Measurements from ENCODE around the gene AADACL4.
A peak's percentile ranks its signal among the peaks of the same experiment; 100 is the strongest.

Gene AADACL4

DNA sequence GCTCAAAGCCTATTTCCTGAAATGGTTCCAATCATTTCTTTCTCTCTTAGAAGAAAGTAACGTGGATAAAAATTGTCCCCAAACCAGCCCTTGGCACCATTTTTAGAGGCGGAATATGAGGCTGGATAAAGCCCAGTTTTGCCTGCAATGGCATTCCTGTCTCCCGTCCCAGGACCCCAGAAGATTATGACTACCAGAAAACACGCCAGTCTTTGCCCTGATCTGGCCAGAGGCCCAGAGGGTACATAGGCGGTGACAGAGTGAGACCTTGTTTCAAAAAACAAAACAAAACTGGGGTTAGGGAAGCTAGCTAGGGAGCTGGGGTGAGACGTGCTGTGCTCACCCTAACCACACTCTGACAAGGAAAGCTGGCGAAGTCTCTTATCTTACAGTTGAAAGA lies at the start of gene AADACL4:
AADACL4 (plus strand) TSS at position 301 of the 400 bp plus-strand sequence. CDS start 462 bp downstream, outside the sequence.
- DNase-seq (ENCODE audit: low spot score): no peak

DNA sequence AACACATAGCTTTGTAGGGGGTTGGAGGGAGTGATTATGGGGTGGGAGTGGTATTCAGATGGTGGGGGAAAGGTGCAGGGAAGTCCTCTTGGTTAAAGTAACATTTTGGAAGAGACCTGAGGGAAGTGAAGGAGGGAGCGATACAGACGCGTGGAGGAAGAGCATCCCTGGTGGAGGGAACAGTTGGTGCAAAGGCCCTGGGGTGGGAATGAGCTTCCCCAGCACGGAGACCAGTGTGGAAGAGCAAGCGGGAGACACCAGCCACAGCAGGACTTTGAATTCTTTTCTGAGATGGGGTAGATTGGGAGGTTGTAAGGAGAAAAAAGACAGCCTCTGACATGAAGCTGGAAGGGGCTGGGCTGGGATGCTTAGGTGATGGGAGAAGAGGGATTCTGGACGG lies 49.4 kb upstream of the AADACL4 start:
- DNase-seq (ENCODE audit: low spot score): no peak

DNA sequence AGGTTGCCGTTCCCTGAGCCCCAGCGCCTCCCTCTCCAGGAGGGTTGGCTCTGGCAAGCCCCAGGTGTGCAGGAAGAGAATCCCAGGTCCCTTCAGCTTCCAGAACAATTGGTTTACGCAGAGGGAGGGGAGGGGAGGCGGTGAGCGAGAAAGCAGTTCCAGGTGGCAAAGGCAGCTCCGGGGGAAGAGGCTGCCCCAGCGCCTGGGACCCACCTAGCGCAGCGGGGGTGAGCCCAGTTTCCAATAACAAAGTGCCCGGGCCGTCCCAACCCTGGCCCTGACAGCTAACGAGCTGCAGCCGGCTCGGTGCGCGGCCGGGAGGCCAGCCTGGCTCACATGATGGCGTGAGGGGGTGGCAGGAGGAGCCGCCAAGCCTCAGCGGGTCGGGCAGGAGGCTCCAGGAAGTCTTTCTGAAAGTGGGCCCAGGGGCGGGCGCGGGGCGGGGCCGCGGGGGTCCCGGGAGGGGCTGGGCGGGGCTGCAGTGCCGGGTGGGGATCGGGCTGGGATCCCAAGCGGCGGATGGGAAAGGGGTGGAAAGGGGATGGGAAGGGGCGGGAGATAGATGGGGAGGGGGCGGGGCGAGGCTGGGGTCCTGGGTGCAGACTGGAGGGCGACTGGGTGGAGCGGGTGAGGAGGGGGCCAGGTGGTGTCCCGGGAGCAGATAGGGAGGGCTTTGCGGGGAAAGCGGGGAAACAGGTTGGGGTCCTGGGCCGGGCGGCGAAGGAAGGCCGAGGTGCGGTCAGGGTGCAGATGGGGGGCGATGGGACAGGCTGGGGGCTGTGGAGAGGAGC lies 48.7 kb upstream of the AADACL4 start:
- DNase-seq (ENCODE audit: low spot score): peak; percentile 87

- no peak for DNase-seq (ENCODE audit: low spot score)
Measured at GRCh38 chr1:12595757-12596006, 48.2 kb upstream of the AADACL4 start.

- peak; percentile 86 for DNase-seq (ENCODE audit: low spot score)
Measured at GRCh38 chr1:12596007-12596821, 47.7 kb upstream of the AADACL4 start.

DNA sequence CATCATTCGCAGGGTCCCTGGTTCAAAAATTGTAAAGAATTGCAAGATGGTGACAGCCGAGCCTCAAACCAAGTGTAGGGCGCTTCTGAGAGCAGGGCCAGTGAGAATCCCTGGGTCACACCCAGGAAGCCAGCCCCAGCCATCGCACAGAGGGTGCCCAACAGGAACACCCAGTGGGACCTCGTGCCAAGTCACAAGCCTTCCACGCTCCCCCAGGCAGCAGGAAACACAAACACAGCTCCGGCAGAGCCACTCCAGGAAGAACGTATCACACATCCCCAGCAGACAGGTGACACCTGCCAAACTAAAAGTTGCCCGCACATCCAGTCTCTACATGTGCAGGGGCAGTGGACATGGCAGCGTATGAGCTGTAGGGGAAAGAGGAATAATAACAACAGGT lies 46.1 kb upstream of the AADACL4 start:
- DNase-seq (ENCODE audit: low spot score): no peak

DNA sequence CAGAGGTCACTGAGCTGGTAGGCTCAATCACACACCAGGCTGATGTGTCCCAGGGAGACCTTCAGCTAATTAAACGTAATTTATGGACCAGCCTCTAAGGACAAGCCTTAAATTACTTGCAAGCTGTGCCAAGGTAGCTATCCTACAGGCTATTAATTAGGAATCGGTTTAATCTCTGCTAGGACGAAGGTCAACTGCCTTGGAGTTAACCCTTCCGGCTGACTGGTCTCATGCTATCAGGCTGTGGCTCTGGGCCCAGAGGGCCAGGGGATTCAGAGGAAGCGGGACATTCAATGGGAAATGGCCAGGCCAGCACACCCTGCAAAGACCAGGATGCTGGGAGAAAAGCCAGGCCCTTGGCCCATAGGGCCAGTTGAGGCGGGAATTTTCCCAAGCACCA lies 44.9 kb upstream of the AADACL4 start:
- DNase-seq (ENCODE audit: low spot score): no peak

DNA sequence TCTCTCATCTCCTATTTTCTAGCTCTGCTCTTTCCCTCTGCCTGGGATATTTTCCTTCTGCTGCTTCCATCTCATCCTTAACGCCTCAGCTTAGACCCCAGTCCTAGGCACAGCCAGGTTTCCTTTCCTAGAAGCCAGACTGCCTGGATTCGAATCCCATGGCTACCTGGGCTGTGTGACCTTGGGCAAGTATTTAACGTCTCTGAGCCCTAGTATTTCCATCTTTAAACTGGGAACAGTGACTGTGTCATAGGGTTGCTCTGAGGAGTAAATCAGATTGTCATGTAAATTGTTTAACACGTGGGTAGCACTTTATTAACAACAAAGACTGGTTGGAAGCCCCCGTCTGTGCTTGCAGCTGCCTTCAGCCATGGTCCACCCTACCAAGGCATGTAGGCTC lies 44.2 kb upstream of the AADACL4 start:
- no peak for DNase-seq (ENCODE audit: low spot score)

DNA sequence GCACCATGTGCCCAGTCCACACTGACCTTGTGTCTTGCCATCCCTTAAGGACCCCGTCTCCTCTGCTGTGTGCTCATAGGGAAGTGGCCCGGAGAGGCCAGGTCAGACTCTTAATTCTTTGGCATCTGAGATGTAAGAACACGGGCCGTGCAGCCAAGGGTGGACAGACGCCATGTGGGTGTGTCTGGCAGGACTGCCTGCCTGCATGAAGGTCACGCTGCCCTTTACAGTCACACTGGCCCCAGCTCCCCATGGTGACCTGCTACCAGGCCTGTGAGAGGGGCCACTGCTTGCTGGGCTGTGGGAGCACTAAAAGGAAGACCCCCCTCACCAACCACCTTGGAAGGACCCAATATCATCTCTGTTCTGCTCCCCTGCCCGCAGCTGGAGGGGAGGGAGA lies 43.5 kb upstream of the AADACL4 start:
- DNase-seq (ENCODE audit: low spot score): no peak

GRCh38 chr1:12600880-12601633 lies 42.8 kb upstream of the AADACL4 start:
- no peak for DNase-seq (ENCODE audit: low spot score)

DNA sequence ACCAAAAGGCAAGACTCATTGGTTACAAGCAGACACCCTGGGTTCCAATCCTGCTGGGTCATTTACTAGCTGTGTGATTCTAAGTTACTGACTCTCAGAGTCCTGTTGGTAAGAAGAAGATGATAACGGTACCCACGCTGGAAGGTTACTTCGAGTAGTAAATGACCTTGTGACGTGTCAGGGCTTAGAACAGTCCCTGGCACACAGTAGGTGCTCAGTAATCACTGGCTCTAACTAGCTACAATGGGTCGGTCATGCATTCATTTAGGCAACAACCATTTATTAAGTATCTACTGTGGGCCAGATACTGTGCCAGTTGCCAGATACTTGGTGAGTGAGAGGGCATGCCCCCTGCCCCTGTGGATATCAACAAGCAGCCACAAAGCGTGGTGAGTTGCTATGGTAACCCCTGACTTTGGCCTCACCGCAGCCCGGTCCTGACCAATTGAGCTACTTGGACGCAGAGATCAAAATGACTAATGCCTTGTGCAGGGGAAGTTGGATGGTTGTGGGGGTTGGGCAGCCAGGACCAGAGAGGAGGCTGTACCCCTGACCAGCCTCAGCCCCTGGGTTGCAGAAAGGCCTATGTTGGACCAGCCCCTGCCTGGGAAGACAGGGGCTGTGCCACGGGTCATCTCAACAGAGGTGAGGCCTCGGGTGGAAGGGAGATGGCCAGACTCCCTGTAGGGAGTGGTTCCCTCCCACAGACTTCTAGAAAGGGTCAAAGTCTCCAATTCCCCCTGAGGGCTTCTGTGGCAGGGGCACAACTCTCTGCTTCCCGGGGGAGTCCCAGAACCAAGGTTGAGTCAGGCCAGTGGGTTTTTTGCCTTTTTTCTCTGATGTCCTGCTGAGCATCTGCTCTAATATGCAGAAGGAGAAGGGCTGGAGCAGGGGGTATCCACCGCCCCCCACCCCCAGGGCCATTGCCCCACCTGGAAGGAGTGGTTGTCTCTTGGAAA lies 41.9 kb upstream of the AADACL4 start:
- no peak for DNase-seq (ENCODE audit: low spot score)

DNA sequence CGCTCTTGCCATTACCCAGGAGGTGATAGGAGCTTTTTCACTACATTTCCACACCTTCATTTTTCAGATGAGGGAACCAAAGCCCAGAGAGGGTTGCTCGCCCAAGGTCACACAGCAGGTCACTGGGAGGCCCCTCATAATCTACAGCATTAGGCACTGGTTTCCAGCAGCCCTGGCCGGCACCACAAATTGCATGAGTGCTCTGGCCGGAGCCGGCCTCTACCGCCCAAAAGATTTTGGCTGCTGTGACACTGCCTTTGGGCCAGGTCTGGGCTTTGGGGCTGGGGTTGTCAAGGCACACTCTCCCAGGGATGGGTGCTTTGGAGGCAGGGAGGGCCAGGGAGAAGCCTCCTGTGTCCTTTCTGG lies 41.2 kb upstream of the AADACL4 start:
- DNase-seq (ENCODE audit: low spot score): no peak

DNA sequence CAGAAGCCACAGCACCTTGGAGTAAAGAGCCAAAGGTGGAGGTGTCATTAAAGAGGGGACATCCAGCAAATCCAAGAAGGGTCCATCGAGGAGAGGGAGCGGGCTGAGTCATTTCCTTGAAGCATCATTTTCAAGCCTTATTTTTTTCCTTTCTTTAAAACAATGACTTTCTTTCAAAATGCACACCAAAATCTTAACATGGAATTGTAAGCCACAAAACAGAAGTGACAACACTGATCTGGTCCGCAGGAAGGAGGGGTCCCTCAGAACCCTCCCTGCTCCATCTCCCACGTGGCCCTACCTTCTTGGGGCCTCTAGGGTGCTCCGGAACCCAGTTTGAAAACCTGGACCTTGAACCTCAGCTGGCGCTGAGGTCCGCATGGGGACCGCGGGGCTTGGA lies 40.7 kb upstream of the AADACL4 start:
- DNase-seq (ENCODE audit: low spot score): no peak

- DNase-seq (ENCODE audit: low spot score): no peak
Measured at GRCh38 chr1:12604114-12604874, 39.6 kb upstream of the AADACL4 start.

DNA sequence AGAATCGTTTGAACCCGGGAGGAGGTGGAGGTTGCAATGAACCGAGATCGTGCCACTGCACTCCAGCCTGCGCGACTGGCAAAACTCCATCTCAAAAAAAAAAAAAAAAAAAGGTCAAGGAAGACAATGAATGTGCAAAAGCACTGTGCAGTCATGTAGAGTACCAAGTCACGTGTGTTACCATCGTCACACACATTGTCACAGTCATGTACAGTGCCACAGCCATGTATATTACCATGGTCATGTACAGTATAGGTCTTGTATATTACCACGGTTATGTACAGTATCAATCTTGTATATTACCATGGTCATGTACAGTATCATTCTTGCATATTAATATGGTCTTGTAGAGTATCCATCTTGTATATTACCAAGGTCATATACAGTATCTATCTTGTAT lies 38.9 kb upstream of the AADACL4 start:
- DNase-seq (ENCODE audit: low spot score): no peak

DNA sequence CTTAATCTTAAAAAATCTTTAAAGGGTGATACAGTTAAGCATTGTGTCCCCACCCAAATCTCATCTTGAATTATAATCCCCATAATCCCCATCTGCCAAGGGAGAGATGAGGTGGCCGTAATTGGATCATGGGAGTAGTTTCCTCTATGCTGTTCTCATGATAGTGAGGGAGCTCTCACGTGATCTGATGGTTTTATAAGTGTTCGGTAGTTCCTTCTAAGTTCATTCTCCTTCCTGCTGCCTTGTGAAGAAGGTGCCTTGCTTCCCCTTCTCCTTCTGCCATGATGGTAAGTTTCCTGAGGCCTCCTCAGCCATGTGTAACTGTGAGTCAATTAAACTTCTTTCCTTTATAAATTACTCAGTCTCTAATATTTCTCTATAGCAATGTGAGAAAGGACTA lies 36.6 kb upstream of the AADACL4 start:
- DNase-seq (ENCODE audit: low spot score): no peak

- no peak for DNase-seq (ENCODE audit: low spot score)
Measured at GRCh38 chr1:12608311-12608957, 35.5 kb upstream of the AADACL4 start.

GRCh38 chr1:12609469-12610003 lies 34.3 kb upstream of the AADACL4 start:
- DNase-seq (ENCODE audit: low spot score): no peak

GRCh38 chr1:12610305-12610935 lies 33.5 kb upstream of the AADACL4 start:
- DNase-seq (ENCODE audit: low spot score): no peak

DNA sequence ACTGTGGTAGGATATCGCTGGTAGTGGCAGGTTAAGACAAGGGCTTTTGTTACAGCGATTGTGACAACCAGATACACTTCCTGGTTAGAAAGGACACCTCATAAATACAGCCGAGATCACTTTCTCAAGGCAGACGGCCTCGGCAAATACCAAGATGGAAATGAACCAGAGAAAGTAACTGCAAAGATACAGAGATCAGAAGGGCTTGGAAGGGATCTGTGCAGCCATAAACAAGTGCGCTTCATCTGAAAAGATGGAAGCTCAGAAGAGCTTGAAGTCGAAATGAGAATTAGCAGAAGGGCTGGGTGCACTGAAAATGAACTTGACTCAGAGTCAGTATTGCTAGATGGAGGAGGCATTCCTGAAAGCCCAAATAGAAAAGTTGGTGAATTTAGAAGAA lies 32.9 kb upstream of the AADACL4 start:
- no peak for DNase-seq (ENCODE audit: low spot score)
